8988T (cell line): Measurements from ENCODE around the gene LRRC32.
"Not testable (repeated sequence)": the region's sequence is repeated elsewhere in the genome, so short reads cannot be mapped to it uniquely, and the experiment has no call there.

Experiments used
- DNase-seq: peaks from one replicate; pipeline ENCODE4 v3.0.0; 2011

LRRC32 gene

DNA sequence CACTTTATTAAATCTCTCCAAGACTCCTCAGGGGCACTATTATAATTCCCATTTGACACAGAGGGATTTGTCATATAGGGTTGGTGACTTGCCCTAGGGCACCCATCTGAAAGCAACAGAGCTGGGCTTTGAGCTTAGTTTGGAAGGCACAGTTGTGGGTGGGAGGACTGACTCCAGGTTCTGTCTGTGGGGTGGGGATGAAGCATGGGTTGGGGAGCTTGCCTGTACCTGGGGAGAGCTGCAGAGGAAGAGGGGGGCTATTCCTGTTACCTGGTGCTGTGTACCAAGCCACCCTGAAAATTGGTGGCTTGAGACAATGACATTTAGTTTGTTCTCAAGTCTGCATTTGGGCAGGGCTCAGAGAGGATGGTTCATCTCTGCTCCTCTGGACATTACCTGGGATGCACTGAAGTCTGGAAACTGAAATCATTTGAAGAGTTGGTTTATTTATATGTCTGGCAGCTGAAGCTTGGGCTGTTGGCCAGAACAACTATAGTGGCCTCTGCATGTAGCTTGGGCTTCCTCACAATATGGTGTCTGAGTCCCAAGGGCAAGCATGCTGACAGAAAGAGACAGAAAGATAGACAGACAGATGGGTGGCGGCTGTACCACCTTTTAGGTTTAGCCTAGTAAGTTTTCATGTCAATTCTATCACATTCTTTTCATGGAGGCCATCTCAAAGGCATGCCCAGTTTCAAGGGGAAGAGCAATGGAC, 44.9 kb downstream of the LRRC32 start:
- DNase-seq = no peak

DNA sequence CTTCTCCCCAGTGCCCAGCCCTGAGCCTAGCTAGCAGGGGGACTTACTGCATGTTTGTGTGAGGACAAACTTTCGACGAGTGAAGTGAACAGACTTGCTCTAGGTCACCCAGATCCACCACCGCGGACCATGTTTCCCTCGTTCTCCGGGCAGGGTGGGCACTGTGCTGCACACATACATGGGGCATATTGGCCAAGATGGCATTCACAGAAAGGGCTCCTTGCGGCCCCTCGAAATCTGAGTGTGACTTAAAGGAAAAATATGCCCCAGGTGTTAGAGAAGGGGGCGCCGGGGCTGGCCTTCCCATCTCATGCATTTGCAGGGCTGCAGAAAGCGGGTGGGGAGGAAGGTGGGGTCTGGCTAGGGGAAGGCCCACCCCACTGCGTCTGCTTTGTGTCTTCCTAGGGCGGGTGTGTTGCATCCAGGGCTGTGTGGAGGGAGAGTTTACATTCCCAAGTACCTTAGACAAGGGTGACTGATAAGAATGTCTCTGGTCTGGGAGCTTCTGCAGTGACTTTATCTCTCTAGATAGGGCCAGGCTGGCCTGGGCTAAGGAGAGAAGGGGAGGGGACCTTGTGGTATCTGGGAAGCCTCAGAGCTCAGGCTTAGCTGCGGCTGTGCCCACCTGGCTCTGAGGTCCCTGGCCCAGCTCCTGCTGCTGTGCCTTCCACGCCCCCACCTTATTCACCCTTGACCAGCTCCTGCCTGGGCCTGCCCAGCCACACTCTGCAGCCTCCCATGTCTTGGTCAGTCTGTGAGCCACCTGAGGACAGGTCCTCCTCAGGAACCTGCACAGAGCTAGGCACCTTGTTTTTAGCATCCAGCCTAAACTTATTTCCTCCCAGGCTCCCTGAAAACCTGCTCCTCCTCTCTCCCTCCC, 45.8 kb downstream of the LRRC32 start:
- DNase-seq = no peak

DNA sequence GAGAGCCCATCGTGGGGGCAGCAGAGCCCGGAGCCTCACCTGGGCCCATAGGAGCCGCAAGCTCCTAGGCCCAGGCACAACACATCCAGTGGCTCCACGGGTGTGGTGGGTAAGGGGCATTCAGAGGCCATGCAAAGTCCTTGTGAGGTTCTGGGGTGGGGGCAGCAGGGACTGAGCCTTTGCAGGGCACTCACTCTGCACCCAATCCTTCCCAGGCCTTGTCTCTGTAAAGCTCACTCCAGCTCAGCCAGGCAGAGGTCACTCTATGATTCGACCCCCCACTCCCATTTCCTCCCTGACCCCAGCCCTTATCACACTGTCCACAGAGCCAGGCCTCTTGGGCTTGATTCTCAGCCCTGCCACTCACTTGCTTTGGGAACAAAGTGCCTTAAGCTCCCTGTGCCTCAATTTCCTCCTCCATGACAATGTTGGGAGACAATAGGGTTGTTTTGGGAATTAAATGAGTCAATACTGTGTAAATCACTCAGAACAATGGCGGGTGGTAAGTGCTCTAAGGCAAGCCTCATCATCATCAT, 46.6 kb downstream of the LRRC32 start:
- no peak for DNase-seq

DNA sequence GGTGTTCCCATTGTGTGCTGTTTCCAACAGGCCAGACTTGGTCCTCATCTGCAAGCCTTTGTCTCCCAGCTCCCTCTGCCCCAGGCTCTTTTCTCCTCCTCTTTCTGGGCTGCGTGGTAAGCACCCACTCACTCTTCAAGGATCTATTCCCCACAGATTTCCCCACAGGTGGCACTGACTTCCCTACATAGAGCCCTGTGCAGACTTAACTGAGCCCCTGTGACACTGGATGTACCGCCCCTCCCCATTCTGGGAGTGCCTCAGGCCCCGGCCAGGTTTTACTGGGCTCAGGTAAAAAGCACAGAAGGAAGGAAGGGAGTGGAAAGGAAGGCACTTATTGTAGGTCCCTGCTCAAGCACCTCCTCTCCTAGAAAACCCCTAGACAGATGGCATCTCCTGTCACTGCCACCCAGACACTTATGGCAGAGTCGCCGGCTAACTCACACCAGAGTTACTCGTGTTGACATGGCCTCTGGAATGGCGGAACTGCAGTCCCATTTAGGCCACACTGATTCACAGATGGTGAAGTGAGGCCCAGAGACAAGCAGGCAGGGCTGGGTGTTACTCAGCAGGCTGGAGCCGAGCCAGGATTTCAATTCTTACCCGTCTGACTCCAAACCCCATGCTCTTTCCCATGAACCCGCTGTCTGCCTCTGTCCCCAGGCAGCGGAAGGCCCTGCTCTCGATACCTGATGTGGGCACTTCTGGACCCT, 47.2 kb downstream of the LRRC32 start:
- no peak for DNase-seq

DNA sequence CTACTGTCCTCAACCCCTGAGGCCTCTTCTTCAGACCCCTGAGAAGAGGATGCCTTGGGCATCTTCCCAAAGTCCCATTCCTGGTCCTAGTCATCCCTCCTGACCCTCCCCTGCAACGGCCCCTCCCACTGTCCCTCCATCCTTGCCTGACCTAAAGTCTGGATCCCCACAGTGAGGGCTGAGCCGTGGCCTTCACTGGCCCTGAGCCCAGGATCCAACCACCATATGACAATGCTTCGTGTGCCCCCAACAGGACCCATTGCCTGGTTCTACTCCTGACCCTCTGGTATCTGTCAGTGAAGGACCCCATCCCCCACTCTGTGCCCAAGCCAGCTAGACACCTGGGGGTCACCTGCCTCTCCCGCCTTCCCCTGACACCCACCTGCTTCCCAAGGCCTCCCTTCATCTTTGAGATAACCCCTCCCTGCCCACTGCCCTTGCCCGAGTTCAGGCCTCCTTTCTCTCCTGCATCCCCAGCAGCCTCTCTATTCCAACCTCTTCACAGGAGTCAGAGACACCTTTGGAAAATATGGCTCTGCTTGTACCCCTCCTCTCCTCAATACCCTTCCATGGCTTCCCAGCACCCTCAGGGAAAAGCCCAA, 48.0 kb downstream of the LRRC32 start:
- DNase-seq = no peak

DNA sequence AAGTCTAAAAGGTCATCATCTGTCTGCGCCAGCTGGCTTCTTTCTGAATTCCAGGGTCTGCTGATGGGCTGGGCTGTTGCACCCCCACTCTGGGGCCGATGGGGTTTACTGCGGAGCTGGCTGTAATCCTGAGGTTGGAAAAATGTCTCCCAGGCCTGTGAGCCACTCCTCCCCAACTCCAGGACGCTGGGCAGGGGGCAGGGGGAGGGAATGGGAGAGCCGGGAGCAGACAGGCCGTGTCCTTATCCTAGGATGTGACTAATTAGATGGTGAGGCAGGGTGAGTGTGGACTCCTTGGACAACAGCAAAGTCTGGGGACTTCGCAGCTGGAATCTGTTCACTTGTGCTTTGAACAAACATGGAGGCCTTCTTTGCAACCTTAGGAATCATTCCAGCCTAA, 48.7 kb downstream of the LRRC32 start:
- DNase-seq = no peak

DNA sequence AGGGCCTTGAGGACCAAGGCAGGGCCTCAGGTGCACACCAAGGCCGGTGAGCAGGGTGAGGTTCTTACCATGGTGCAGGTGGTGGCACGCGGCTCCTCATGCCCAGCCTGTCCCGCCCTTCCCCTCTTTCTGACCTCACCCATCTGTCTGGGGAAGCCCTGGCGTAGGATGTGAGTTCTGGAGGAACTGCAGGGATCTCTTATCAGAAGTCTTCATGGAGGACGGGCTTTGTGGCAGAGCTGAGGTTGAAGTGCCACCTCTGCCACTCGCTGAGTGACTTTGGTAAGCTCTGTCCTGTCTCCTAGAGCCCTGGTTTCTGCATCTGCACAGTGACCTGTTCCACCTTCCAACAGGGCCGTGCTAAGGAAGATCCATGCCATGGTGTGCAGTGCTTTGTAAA, 49.1 kb downstream of the LRRC32 start:
- DNase-seq = no peak

DNA sequence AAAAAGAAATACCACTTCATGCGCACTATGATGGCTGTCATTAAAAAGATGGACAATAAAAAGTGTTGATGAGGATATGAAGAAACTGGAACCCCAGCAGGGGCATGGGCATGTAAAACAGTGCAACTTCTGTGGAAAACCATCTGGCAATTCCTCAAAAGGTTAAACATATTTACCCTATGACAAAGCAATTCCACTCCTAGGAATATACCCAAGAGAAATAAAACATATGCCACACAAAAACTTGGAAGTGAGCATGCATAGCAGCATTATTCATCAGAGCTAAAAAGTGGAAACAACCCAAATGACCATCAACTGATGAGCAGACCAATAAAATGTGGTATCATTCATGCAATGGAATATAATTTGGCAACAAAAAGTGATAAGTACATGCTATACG, 50.1 kb downstream of the LRRC32 start:
- DNase-seq = no peak

DNA sequence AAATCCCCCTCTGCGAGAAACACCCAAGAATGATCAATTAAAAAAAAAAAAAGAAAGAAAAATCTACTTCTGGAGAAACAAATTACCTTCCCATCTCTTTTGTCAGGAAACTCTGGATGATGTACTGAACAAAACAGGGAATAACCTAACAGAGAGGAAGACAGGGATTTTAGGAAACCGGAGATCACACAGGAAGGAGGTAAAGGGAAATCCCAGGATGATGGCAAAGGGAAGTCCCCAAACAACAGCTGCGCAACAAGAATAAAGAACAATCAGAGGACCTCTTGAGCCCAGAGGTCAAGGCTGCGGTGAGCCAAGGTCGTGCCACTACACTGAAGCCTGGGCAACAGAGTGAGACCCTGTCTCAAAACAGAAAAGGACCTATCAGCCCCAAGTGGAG, 50.7 kb downstream of the LRRC32 start:
- DNase-seq = not testable (repeated sequence)

DNA sequence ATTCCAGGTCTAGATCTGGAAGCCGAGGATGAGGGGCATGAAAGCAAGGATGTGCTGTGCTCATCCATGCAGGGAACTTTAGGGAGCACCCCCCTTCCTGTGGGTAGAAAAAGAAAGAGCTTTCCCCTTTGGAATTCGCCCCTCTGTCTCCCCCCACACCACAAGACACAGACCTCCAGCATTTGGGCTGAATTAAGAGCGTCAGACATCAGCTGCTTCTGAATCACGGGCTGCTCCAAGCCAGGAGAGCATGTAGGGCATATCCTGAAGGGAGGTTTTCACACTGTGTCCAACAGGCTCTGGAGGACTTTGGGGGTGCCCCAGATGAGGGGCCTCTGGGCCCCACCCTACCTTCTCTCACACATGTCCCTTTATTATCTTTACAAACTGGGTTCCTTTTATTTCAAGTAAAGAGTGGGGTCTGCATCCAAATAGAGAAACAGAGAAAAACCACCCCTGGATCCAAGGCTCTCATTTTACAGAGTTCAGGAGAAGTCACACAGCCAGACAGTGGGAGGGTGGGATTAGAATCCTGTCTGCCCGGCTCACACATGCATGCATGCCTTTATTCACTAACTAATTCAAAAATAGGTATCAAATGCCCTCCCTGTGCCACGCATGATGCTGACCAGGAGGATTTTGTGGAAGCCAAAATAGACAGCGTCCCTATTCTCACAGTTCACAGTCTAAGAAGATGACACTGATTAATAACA, 52.8 kb downstream of the LRRC32 start:
- DNase-seq = no peak

DNA sequence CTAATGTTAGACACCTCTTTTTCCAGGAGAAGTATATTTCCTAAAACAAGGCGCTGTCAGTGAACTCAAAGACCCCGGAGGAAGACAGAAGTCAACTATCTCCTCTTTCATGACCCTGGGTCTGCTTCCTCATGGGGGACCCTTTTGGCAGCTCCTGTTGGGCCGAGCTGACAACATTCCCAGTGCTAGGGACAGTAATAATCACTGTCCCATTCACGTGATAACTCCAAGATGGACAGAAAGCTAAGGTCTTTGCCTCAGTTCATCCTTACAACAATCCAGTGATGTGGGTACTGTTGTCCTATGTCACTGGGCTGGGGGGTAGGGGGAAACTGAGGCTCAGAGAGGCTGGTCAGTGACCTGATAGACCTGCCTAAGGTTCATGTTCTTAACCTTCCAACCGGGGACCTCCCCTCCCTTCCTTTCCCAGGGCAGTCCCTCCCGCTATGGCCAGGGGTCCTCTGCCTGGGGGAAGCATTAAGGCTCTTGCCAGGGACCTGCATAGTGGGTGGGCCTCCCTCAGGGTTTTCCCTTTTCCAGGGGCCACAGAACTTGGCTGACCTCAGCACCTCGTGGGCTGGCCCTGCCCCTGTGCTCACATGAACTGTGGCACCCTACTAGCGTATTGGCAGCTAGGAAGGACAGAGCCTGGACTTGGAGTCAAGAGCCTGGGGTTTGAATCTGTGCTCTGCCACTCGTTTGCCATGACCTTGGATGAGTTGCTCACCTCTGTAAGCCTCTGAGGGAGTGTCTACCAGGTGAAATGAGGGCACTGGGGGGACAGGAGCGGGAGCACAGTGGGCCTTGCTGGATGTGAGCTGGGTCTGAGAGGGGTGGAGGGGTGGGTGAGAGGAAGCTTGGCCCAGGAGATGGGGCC, 53.6 kb downstream of the LRRC32 start:
- no peak for DNase-seq

DNA sequence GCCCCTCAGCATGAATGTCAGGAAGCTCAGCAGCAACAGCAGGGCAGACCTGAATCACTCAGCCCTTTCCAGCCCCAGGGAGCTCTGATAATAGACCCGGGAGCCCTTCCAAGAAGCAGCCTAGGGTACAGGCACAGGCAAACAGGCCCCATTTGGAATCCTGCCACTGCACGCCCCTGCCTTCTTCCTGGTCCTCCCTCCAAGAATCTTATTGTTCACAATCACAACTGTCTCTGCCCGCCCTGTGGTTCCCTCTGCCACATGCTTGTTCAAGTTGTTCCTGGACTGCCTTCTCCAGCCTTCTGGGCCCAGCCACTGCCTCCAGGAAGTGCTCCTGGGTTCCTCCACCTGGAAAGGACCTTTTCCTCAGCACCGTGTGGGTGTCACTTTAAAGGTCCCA, 54.6 kb downstream of the LRRC32 start:
- no peak for DNase-seq

DNA sequence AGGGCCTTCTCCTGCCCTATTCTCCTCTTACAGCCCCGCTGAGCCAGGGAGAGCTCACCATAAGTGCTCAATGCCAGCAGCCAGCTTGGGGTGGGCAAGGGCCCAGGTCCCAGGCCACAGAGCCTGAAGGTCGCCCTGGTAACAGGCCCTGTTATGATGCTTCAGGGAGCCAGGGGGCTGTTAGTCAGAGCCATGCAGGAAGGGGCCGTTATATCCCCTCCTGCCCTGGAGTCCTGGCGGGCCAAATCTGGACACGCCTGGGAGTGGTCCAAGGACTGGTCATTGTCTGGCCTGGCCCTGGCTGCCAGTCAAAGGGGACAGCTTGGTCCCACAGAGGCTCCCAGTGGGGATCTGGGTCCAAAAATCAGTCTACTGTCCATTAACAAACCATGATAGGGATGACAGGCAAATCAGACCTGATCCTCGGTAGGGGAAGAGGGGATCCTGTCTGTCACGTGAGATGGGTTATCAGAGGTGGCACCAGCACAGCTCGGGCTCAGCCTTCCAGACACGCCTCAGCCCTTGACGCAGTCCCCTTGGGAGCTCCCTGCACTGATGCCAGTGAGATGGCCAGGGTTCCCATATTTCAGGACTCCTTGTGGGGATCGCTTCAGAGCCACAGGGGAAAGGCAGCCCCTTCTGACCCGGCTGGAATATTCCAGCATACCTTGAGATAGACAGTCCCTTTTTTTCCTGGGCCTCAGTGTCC, 55.9 kb downstream of the LRRC32 start:
- DNase-seq = no peak

DNA sequence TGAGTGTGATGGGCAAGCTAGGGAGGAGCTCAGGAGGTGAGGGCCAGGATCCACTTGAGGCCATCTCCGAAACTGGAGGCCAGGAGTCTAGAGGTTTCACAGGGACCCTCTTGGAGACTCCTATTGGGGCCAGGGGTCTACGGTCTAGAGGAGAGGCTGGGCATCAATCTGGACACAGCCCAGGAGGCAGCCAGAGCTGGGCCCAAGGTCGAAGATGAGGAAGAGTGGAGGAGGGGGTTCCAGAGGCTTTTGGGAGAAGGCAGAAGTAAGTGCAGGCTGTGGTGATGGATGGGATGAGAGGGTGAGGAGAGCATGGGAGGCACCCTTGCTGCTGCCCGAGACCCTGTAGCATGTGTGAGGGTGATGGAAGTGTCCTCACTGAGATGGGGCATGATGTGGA, 56.6 kb downstream of the LRRC32 start:
- DNase-seq = no peak

DNA sequence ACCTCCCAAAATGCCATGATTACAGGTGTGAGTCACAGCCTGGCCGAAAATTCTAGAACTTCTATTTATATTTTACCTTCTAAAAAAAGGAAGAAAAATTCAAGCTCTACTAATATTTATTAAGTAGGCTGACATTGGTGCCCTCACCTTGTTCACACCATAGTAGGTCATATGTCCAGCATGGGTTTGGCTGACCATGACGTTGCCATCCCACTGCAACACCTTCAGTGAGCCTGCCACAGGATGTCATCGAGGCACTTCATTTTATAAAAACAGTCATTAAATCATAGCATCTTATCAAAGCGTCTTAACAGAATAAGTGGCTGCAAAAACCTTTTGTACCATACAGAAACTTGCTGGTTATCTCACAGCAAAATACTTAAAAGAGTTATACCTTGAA, 58.3 kb downstream of the LRRC32 start:
- no peak for DNase-seq

DNA sequence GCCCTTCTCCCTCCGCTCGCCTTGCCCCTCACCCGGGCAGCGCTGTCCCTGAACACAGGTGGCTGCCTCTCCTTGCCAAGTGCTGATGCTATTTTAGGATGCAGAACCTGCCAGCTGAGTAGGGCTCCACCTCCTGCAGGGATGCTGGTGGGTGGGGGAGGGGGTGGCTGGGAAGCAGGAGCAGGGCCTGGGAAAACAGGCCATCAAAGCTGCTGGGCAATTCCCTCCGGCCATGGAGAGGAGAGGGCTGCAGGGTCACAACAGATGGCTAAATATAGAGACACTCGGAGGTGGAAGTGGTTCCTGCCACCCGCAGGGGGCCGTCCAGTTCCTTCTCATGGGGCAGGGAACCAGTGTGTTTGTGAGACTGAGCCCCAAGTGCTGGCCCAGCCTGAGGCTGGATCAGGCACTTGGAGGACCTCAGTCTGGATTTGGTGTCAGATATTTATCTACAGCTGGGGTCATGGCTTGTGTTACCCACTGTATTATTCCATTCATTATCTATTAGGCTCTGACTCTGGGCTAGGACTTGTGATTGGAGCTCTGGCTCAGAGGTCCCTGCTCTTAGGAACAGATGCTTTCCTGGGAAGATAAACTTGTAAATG, 59.6 kb downstream of the LRRC32 start:
- DNase-seq = no peak

DNA sequence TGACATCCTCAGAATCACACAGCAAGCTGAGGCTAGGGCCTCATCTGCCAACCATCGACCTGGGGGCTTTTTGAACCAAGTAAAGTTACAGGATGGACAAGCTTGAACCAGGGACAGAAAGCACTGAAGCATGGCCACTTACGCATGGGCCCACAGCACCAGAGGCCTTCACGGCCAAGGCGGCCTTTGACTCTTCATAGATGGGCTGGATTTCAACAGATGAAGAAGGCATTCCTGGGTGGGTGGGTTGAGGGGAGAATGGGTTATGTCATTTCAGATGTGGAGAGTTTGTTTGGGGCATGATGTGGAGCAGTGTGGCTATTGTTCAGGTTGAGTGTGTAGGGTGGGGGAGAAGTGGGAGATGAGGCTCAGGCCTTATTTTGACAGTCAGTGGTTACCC, 60.2 kb downstream of the LRRC32 start:
- DNase-seq = no peak

DNA sequence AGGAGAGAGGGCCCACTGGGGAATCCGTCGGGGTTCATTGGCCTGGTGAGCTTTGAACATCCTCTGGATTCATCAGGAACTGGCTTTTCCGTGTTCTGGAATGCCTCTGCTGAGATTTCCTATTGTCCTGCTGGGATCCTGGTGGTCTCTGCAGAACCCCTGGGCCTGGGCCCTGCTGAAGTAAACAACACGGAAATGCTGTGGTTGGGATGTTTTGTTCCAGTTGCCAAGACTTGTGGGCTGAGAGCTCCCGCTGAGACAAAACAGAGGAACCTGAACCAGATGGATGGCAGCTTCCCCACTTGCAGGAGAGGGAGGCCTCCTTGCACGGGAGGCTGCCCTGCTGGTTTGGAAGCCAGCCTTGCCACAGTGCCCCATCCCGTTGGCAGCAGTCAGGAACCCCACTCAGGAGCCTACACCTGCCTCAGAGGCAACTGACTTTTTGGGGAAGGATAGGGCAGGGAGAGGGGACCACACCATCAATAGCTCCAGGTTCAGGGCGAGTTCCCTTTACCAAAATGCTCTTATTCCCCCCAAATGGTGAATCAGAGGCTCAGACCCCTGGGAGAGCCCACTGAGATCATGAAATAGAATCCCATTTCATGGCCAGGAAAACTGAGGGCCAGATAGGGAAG, 60.7 kb downstream of the LRRC32 start:
- no peak for DNase-seq

DNA sequence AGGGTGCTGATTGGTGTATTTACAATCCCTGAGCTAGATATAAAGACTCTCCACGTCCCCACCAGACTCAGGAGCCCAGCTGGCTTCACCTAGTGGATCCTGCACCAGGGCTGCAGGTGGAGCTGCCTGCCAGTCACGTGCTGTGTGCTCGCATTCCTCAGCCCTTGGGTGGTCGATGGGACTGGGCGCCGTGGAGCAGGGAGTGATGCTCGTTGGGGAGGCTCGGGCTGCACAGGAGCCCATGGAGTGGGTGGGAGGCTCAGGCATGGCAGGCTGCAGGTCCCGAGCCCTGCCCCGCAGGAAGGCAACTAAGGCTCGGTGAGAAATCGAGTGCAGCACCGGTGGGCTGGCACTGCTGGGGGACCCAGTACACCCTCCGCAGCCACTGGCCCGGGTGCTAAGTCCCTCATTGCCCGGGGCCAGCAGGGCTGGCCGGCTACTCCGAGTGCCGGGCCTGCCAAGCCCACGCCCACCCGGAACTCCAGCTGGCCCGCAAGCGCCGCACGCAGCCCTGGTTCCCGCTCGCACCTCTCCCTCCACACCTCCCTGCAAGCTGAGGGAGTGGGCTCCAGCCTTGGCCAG, 61.6 kb downstream of the LRRC32 start:
- not testable (repeated sequence) for DNase-seq
